Testis (tissue), 3 donors: ENCODE results near the gene KLHL6. TPM values are rescaled to one million over a fixed set of nuclear protein-coding genes. Genes with fewer than 3 reads are reported as not detected.
"Not testable (repeated sequence)": the region's sequence is repeated elsewhere in the genome, so short reads cannot be mapped to it uniquely, and the experiment has no call there.

Source experiments
- DNase-seq: peaks from one replicate; pipeline ENCODE4 v3.0.0-alpha.2; 2019
- H3K27ac ChIP-seq, 2 donors: fragments of 200-600 bp; sonication (generic); one replicate each; pipeline ENCODE4 v1.5.1; 2019
- H3K27me3 ChIP-seq: fragments of 200-600 bp; sonication (generic); one replicate; pipeline ENCODE4 v1.5.1; 2019
- H3K36me3 ChIP-seq: fragments of 200-600 bp; sonication (generic); one replicate; pipeline ENCODE4 v1.5.1; 2017; ENCODE audit warnings: low read depth; ENCODE audit errors: missing control alignments
- H3K4me1 ChIP-seq: fragments of 200-600 bp; sonication (generic); one replicate; pipeline ENCODE4 v1.5.1; 2019
- H3K4me3 ChIP-seq, 2 donors: fragments of 200-600 bp; sonication (generic); one replicate each; pipeline ENCODE4 v1.5.1; 2017 to 2019
- H3K9me3 ChIP-seq: fragments of 200-600 bp; sonication (generic); one replicate; pipeline ENCODE4 v1.5.1; 2017
- POLR2A ChIP-seq: fragments of 450-650 bp; IDR thresholded peaks from one replicate; pipeline ENCODE4 v1.6.1; 2017; ENCODE audit warnings: antibody characterized with exemption, mild to moderate bottlenecking, moderate library complexity
- WGBS, 2 donors: methylation state at CpG; one replicate each; pipeline ENCODE4 v1.1.5; 2018; 5-methylcytosine and 5-hydroxymethylcytosine counted together
- intact Hi-C: fragments of 100-400 bp; cut with DNase I; formaldehyde crosslinking; loops from one replicate; pipeline ENCODE4 v1.15.1; 2023; ENCODE audit warnings: low total_unique reads
- polyA plus RNA-seq: library from polyadenylated mRNA; stranded (reverse); fragments of 350-450 nt; fragmentation: Illumina TruSeq; extraction: RNeasy Lipid Tissue Mini Kit (QIAGEN cat#74804); gene quantifications from one replicate; pipeline ENCODE4 v1.2.3, GENCODE V29; 2014; ENCODE audit warnings: low read depth, low replicate concordance; ENCODE audit not compliant: insufficient read depth
- total RNA-seq, 2 donors: library from RNA; depleted of rRNA; stranded (reverse); fragments of >200 nt; gene quantifications; one replicate each; pipeline ENCODE4 v1.2.3, GENCODE V29; 2016
- TF ChIP-seq, protein P1 (sequence below), 3 experiments: fragments of 450-650 bp in 2 of 3; fragments of 200-600 bp in 1 of 3; sonication (generic) in 1 of 3; IDR thresholded peaks; one replicate each; pipeline ENCODE4 v1.5.1; 2016 to 2019; ENCODE audit warnings: antibody characterized with exemption in 3 of 3, mild to moderate bottlenecking in 2 of 3, moderate library complexity in 1 of 3

The KLHL6 gene
- total and polyA plus RNA-seq, 3 donors from 2014 or later, result 0.55 to 1.5 (median 1.4) TPM

DNA sequence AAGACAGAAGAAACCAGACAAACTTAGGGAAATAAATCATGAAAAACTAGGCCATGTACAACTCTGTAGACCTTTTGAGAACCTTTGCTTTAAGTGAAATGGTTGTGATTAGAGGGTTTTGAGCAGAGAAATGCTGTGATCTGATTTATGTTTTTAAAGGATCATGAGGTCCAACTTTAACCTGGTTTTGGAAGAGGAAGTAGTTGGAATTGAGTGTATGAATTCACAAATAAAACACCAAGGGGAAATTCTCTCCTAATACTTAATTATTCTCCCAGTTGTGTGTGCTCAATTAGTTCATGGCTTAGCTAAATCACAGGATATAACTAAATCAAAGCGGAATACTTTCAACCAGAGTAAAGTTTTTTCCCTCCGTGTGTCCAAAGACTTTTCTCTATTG is 81.5 kb downstream of the KLHL6 start:
- intact Hi-C loops, result no loop called here
- no peaks in the 10 kb centered on the region for H3K4me1 ChIP-seq
- H3K27me3 ChIP-seq, result no peaks in the 10 kb centered on the region
- WGBS, 2 donors, result 78 to 91% methylated on average over 2 of the region's 2 CpGs
- no peak for TF ChIP-seq POLR2A
- TF ChIP-seq, protein P1, sequence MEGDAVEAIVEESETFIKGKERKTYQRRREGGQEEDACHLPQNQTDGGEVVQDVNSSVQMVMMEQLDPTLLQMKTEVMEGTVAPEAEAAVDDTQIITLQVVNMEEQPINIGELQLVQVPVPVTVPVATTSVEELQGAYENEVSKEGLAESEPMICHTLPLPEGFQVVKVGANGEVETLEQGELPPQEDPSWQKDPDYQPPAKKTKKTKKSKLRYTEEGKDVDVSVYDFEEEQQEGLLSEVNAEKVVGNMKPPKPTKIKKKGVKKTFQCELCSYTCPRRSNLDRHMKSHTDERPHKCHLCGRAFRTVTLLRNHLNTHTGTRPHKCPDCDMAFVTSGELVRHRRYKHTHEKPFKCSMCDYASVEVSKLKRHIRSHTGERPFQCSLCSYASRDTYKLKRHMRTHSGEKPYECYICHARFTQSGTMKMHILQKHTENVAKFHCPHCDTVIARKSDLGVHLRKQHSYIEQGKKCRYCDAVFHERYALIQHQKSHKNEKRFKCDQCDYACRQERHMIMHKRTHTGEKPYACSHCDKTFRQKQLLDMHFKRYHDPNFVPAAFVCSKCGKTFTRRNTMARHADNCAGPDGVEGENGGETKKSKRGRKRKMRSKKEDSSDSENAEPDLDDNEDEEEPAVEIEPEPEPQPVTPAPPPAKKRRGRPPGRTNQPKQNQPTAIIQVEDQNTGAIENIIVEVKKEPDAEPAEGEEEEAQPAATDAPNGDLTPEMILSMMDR (IDR thresholded peaks at IDR 0.05), result no peak
- no peaks in the 10 kb centered on the region for H3K9me3 ChIP-seq
- H3K27ac ChIP-seq, result no peak overlapping the region
- H3K36me3 ChIP-seq, result no peaks in the 10 kb centered on the region
- DNase-seq, result no peak
- H3K4me3 ChIP-seq, result no peak overlapping the region

DNA sequence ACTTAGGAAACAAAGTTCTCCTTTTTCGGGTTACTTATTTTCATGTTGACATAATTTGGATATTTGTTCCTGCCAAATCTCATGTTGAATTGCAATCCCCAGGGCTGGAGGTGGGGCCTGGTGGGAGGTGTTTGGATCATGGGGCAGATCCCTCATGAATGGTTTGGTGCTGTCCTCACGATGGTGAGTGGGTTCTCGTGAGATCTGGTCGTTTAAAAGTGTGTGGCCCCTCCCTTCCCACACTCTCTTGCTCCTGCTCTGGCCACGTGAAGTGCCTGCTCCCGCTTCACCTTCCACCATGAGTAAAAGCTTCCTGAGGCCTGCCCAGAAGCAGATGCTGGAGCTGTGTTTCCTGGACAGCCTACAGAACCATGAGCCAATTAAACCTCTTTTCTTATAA is 83.4 kb downstream of the KLHL6 start:
- WGBS, 2 donors, result 56 to 59% methylated on average over 6 of the region's 6 CpGs
- no peaks in the 10 kb centered on the region for H3K4me1 ChIP-seq
- intact Hi-C loops, result no loop called here
- no peak overlapping the region for H3K4me3 ChIP-seq
- no peak for DNase-seq
- no peaks in the 10 kb centered on the region for H3K36me3 ChIP-seq
- no peak for TF ChIP-seq POLR2A
- TF ChIP-seq, protein P1 (IDR thresholded peaks at IDR 0.05), result no peak
- no peaks in the 10 kb centered on the region for H3K9me3 ChIP-seq
- no peak overlapping the region for H3K27ac ChIP-seq
- no peaks in the 10 kb centered on the region for H3K27me3 ChIP-seq

DNA sequence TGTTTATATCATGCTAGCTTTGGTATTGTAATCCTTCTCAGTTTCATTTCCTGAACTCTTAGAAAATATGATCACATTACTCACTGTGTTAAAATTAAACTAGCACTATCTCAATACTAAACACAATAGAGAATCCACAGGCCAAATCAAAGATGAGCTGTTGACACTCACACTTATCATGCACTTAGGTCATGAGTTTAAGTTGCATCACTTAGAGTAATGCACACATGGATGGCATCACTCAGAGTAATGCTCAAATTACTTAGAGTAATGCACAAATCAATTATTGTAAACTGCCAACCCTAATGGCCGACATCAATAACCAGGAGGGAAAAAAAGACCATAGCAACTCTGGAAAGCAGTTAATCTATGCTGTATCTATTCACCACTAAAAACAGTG is 87.1 kb downstream of the KLHL6 start:
- DNase-seq, result no peak
- no peak overlapping the region for H3K4me3 ChIP-seq
- intact Hi-C loops, result no loop called here

DNA sequence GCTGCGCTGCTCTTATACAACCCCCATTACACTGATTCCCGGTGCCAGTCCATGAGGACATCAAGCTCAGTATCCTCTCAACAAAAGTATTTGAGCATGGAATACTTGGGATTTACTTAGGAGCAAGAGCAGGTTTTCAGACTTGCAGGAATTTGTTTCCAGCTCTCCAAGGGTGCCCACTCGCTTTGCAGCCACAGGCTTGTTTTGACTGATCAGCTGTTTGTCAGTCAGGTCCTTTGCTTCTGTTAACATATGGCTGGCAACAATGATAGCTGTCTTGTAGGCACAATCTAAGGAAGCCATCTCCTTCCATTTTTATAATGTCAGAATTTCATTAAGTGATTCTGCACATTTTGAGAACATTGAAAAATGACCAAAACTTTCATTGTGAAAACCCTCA is 88.9 kb downstream of the KLHL6 start:
- intact Hi-C loops, result no loop called here

More for the DNA sequence above, 87.1 kb downstream of the KLHL6 start:
- H3K9me3 ChIP-seq, result no peaks in the 10 kb centered on the region
- H3K36me3 ChIP-seq, result no peaks in the 10 kb centered on the region
- no peaks in the 10 kb centered on the region for H3K4me1 ChIP-seq
- no peak for TF ChIP-seq POLR2A
- TF ChIP-seq, protein P1 (IDR thresholded peaks at IDR 0.05), result no peak
- no peaks in the 10 kb centered on the region for H3K27me3 ChIP-seq
- H3K27ac ChIP-seq, result no peak overlapping the region
- 86% methylated on average over 1 of the region's 1 CpG for WGBS, 2 donors

DNA sequence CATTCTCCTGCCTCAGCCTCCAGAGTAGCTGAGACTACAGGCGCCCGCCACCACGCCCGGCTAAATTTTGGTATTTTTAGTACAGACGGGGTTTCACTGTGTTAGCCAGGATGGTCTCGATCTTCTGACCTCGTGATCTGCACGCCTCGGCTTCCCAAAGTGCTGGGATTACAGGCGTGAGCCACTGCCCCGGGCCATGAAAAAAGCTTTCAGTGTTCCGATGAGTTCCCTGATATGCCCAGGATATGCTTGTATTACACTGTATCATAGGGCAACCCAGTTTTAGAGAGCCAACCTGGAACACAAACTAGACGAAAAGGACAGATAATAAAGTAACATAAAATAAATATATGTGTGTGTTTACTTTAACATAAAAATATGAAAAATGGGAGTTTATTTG is 89.8 kb downstream of the KLHL6 start:
- H3K27ac ChIP-seq, H3K9me3 ChIP-seq, DNase-seq, H3K36me3 ChIP-seq, H3K27me3 ChIP-seq, H3K4me3 ChIP-seq, H3K4me1 ChIP-seq, intact Hi-C loops: not testable (repeated sequence)
- 54 to 62% methylated on average over 13 of the region's 13 CpGs for WGBS, 2 donors

More for the DNA sequence above, 88.9 kb downstream of the KLHL6 start:
- TF ChIP-seq POLR2A, result no peak
- TF ChIP-seq, protein P1 (IDR thresholded peaks at IDR 0.05), result no peak
- Histone ChIP-seq H3K4me3 (no peak overlapping the region), H3K36me3 (no peaks in the 10 kb centered on the region), H3K27ac (no peak overlapping the region), H3K27me3 (no peaks in the 10 kb centered on the region), H3K4me1 (no peaks in the 10 kb centered on the region), H3K9me3 (no peaks in the 10 kb centered on the region)
- 82 to 88% methylated on average over 3 of the region's 3 CpGs for WGBS, 2 donors
- no peak for DNase-seq
